ENCODE results near the gene AFG3L2. TPM values are rescaled to one million over a fixed set of nuclear protein-coding genes. Genes with fewer than 3 reads are reported as not detected.
"Not testable (repeated sequence)": the region's sequence is repeated elsewhere in the genome, so short reads cannot be mapped to it uniquely, and the experiment has no call there.

AFG3L2 gene
- total RNA-seq, 2 donors from 2014 or later = 45.1 to 74.1 TPM

- Mint-ChIP-seq H3K36me3 (no peaks in the 10 kb centered on the region), H3K4me3 (no peak overlapping the region), H3K9me3 (no peaks in the 10 kb centered on the region), H3K27me3 (peaks cover 0 to 6% of the 10 kb centered on the region in 2 donors), H3K27ac (no peak overlapping the region), H3K4me1 (ENCODE audit: low read depth in 2 of 2) (no peaks in the 10 kb centered on the region)
- ATAC-seq = no peak
- no peak for DNase-seq (ENCODE audit: low spot score)
Measured at GRCh38 chr18:12388442-12388841, 11.4 kb upstream of the AFG3L2 start.

- H3K36me3 Mint-ChIP-seq = no peaks in the 10 kb centered on the region
- no peak overlapping the region for H3K27ac Mint-ChIP-seq
- H3K9me3 Mint-ChIP-seq = no peaks in the 10 kb centered on the region
- no peak for ATAC-seq
- no peak for DNase-seq (ENCODE audit: low spot score)
- H3K27me3 Mint-ChIP-seq = peaks cover 0 to 6% of the 10 kb centered on the region in 2 donors
- H3K4me1 Mint-ChIP-seq (ENCODE audit: low read depth in 2 of 2) = no peaks in the 10 kb centered on the region
- no peak overlapping the region for H3K4me3 Mint-ChIP-seq
Measured at GRCh38 chr18:12384261-12384660, 7.2 kb upstream of the AFG3L2 start.

- H3K4me3 Mint-ChIP-seq; H3K4me1 Mint-ChIP-seq (ENCODE audit: low read depth in 2 of 2); H3K36me3 Mint-ChIP-seq; H3K9me3 Mint-ChIP-seq; DNase-seq (ENCODE audit: low spot score); H3K27ac Mint-ChIP-seq; H3K27me3 Mint-ChIP-seq; ATAC-seq: not testable (repeated sequence)
Measured at GRCh38 chr18:12383759-12384158, 6.7 kb upstream of the AFG3L2 start.

- H3K4me3 Mint-ChIP-seq; H3K9me3 Mint-ChIP-seq; DNase-seq (ENCODE audit: low spot score): not testable (repeated sequence)
Measured at GRCh38 chr18:12382221-12382814, 5.3 kb upstream of the AFG3L2 start.

GRCh38 chr18:12378198-12378558 is 1.2 kb upstream of the AFG3L2 start:
- not testable (repeated sequence) for H3K27me3 Mint-ChIP-seq; H3K36me3 Mint-ChIP-seq; ATAC-seq; DNase-seq (ENCODE audit: low spot score); H3K9me3 Mint-ChIP-seq
- Mint-ChIP-seq H3K4me1 (ENCODE audit: low read depth in 2 of 2) (peaks cover 24 to 33% of the 10 kb centered on the region in 2 donors), H3K27ac (peak overlapping the region; percentile 79 to 82), H3K4me3 (peak overlapping the region; percentile 96)

More at GRCh38 chr18:12382221-12382814, 5.3 kb upstream of the AFG3L2 start:
- H3K4me1 Mint-ChIP-seq (ENCODE audit: low read depth in 2 of 2); H3K27me3 Mint-ChIP-seq; H3K27ac Mint-ChIP-seq; H3K36me3 Mint-ChIP-seq; ATAC-seq: not testable (repeated sequence)

- Mint-ChIP-seq H3K9me3 (no peaks in the 10 kb centered on the region), H3K36me3 (peaks cover 6% of the 10 kb centered on the region), H3K4me1 (ENCODE audit: low read depth in 2 of 2) (peaks cover 28 to 38% of the 10 kb centered on the region in 2 donors), H3K27me3 (peaks cover 0 to 5% of the 10 kb centered on the region in 2 donors), H3K4me3 (peak overlapping the region; percentile 96), H3K27ac (peak overlapping the region; percentile 79 to 82)
- ATAC-seq (no peak), DNase-seq (ENCODE audit: low spot score) (no peak)
Measured at GRCh38 chr18:12377556-12378197, 650 bp upstream of the AFG3L2 start.

- no peaks in the 10 kb centered on the region for H3K9me3 Mint-ChIP-seq
- peaks cover 37 to 41% of the 10 kb centered on the region in 2 donors for H3K4me1 Mint-ChIP-seq (ENCODE audit: low read depth in 2 of 2)
- peak overlapping the region; percentile 87 for H3K4me3 Mint-ChIP-seq
- H3K36me3 Mint-ChIP-seq = peaks cover 6% of the 10 kb centered on the region
- H3K27me3 Mint-ChIP-seq = peaks cover 0 to 5% of the 10 kb centered on the region in 2 donors
- ATAC-seq (no peak), DNase-seq (ENCODE audit: low spot score) (no peak)
- peak overlapping the region; percentile 78 to 84 for H3K27ac Mint-ChIP-seq
Measured at GRCh38 chr18:12376034-12376753, 833 bp downstream of the AFG3L2 start.

- no peak for DNase-seq (ENCODE audit: low spot score)
- peak overlapping the region; percentile 87 for H3K4me3 Mint-ChIP-seq
- peak overlapping the region; percentile 53 to 69 for H3K27ac Mint-ChIP-seq
- H3K36me3 Mint-ChIP-seq = peaks cover 6% of the 10 kb centered on the region
- H3K4me1 Mint-ChIP-seq (ENCODE audit: low read depth in 2 of 2) = peaks cover 37 to 41% of the 10 kb centered on the region in 2 donors
- H3K9me3 Mint-ChIP-seq = no peaks in the 10 kb centered on the region
- peaks cover 0 to 5% of the 10 kb centered on the region in 2 donors for H3K27me3 Mint-ChIP-seq
- ATAC-seq = no peak
Measured at GRCh38 chr18:12374401-12374800, 2.6 kb downstream of the AFG3L2 start.

GRCh38 chr18:12373771-12374116 is 3.3 kb downstream of the AFG3L2 start:
- Mint-ChIP-seq H3K27me3 (peaks cover 0 to 1% of the 10 kb centered on the region in 2 donors), H3K36me3 (peaks cover 6% of the 10 kb centered on the region), H3K9me3 (no peaks in the 10 kb centered on the region), H3K4me1 (ENCODE audit: low read depth in 2 of 2) (peaks cover 39 to 41% of the 10 kb centered on the region in 2 donors), H3K27ac (no peak overlapping the region), H3K4me3 (peak overlapping the region; percentile 4)
- DNase-seq (ENCODE audit: low spot score) (no peak), ATAC-seq (no peak)

GRCh38 chr18:12373116-12373770 is 3.8 kb downstream of the AFG3L2 start:
- no peak overlapping the region for H3K27ac Mint-ChIP-seq
- peaks cover 6% of the 10 kb centered on the region for H3K36me3 Mint-ChIP-seq
- DNase-seq (ENCODE audit: low spot score) (no peak), ATAC-seq (no peak)
- H3K4me1 Mint-ChIP-seq (ENCODE audit: low read depth in 2 of 2) = peaks cover 39 to 41% of the 10 kb centered on the region in 2 donors
- no peaks in the 10 kb centered on the region for H3K9me3 Mint-ChIP-seq
- peak overlapping the region; percentile 4 for H3K4me3 Mint-ChIP-seq
- no peaks in the 10 kb centered on the region for H3K27me3 Mint-ChIP-seq

- Mint-ChIP-seq H3K36me3 (peaks cover 6% of the 10 kb centered on the region), H3K27me3 (no peaks in the 10 kb centered on the region), H3K4me1 (ENCODE audit: low read depth in 2 of 2) (peaks cover 33 to 34% of the 10 kb centered on the region in 2 donors), H3K27ac (no peak overlapping the region), H3K9me3 (no peaks in the 10 kb centered on the region), H3K4me3 (no peak overlapping the region)
- DNase-seq (ENCODE audit: low spot score) (no peak), ATAC-seq (no peak)
Measured at GRCh38 chr18:12372406-12372805, 4.6 kb downstream of the AFG3L2 start.

- no peak for DNase-seq (ENCODE audit: low spot score)
- no peaks in the 10 kb centered on the region for H3K9me3 Mint-ChIP-seq
- H3K36me3 Mint-ChIP-seq = peaks cover 12% of the 10 kb centered on the region
- no peak for ATAC-seq
- H3K4me1 Mint-ChIP-seq (ENCODE audit: low read depth in 2 of 2) = peaks cover 34 to 37% of the 10 kb centered on the region in 2 donors
- H3K4me3 Mint-ChIP-seq = no peak overlapping the region
- no peaks in the 10 kb centered on the region for H3K27me3 Mint-ChIP-seq
- no peak overlapping the region for H3K27ac Mint-ChIP-seq
Measured at GRCh38 chr18:12371590-12371989, 5.4 kb downstream of the AFG3L2 start.

GRCh38 chr18:12369211-12369610 is 7.8 kb downstream of the AFG3L2 start:
- H3K9me3 Mint-ChIP-seq = no peaks in the 10 kb centered on the region
- DNase-seq (ENCODE audit: low spot score) (no peak), ATAC-seq (no peak)
- peaks cover 8% of the 10 kb centered on the region for H3K36me3 Mint-ChIP-seq
- no peak overlapping the region for H3K27ac Mint-ChIP-seq
- no peak overlapping the region for H3K4me3 Mint-ChIP-seq
- no peaks in the 10 kb centered on the region for H3K27me3 Mint-ChIP-seq
- peaks cover 19 to 28% of the 10 kb centered on the region in 2 donors for H3K4me1 Mint-ChIP-seq (ENCODE audit: low read depth in 2 of 2)

- Mint-ChIP-seq H3K4me3 (no peak overlapping the region), H3K27ac (no peak overlapping the region)
Measured at GRCh38 chr18:12366784-12367183, 10.2 kb downstream of the AFG3L2 start.

More at GRCh38 chr18:12366784-12367183, 10.2 kb downstream of the AFG3L2 start:
- H3K27me3 Mint-ChIP-seq = no peaks in the 10 kb centered on the region
- DNase-seq (ENCODE audit: low spot score) (no peak), ATAC-seq (no peak)
- peaks cover 16% of the 10 kb centered on the region for H3K36me3 Mint-ChIP-seq
- no peaks in the 10 kb centered on the region for H3K9me3 Mint-ChIP-seq
- H3K4me1 Mint-ChIP-seq (ENCODE audit: low read depth in 2 of 2) = peaks cover 0 to 14% of the 10 kb centered on the region in 2 donors

Data from natural killer cell treated with Interleukin-12 subunit alpha and Interleukin-12 subunit beta and Interleukin-15 and Interleukin-18, amount 100 ng/mL, for 72 hours (primary cell).